Measurements from ENCODE around the gene PDE4D. TPM values are rescaled to one million over a fixed set of nuclear protein-coding genes. Genes with fewer than 3 reads are reported as not detected.

The PDE4D gene
- total and polyA plus RNA-seq, 2 donors = 21.2 to 30.3 TPM

GRCh38 chr5:59341760-59342159, 551.8 kb downstream of the PDE4D start:
- H3K4me1 ChIP-seq (ENCODE audit: control insufficient read depth in 2 of 2, insufficient read depth in 2 of 2, low read length in 2 of 2) = peaks cover 0 to 3% of the 10 kb centered on the region in 2 donors
- no peak overlapping the region for H3K27ac ChIP-seq (ENCODE audit: low read depth in 1 of 2, low read length in 1 of 2)
- 99% methylated on average over 4 of the region's 4 CpGs for WGBS
- H3K36me3 ChIP-seq (ENCODE audit: control insufficient read depth in 2 of 2, insufficient read depth in 2 of 2, low read length in 1 of 2) = no peaks in the 10 kb centered on the region
- no peak overlapping the region for H3K4me3 ChIP-seq (ENCODE audit: low read length in 2 of 2)
- H3K9me3 ChIP-seq (ENCODE audit: control insufficient read depth in 2 of 2, insufficient read depth in 1 of 2, low read length in 1 of 2) = no peaks in the 10 kb centered on the region
- H3K27me3 ChIP-seq (ENCODE audit: control insufficient read depth in 2 of 2, insufficient read depth in 1 of 2, low read length in 1 of 2) = no peaks in the 10 kb centered on the region
- DNase-seq (ENCODE audit: low read depth in 6 of 9, low spot score in 9 of 9) = no peak

GRCh38 chr5:59341155-59341554, 552.4 kb downstream of the PDE4D start:
- Histone ChIP-seq H3K27me3 (ENCODE audit: control insufficient read depth in 2 of 2, insufficient read depth in 1 of 2, low read length in 1 of 2) (no peaks in the 10 kb centered on the region), H3K4me3 (ENCODE audit: low read length in 2 of 2) (no peak overlapping the region), H3K4me1 (ENCODE audit: control insufficient read depth in 2 of 2, insufficient read depth in 2 of 2, low read length in 2 of 2) (peaks cover 0 to 3% of the 10 kb centered on the region in 2 donors), H3K9me3 (ENCODE audit: control insufficient read depth in 2 of 2, insufficient read depth in 1 of 2, low read length in 1 of 2) (no peaks in the 10 kb centered on the region), H3K36me3 (ENCODE audit: control insufficient read depth in 2 of 2, insufficient read depth in 2 of 2, low read length in 1 of 2) (no peaks in the 10 kb centered on the region), H3K27ac (ENCODE audit: low read depth in 1 of 2, low read length in 1 of 2) (no peak overlapping the region)
- 95% methylated on average over 2 of the region's 2 CpGs for WGBS
- DNase-seq (ENCODE audit: low read depth in 6 of 9, low spot score in 9 of 9) = no peak

GRCh38 chr5:59340637-59341036, 552.9 kb downstream of the PDE4D start:
- Histone ChIP-seq H3K27me3 (ENCODE audit: control insufficient read depth in 2 of 2, insufficient read depth in 1 of 2, low read length in 1 of 2) (no peaks in the 10 kb centered on the region), H3K4me1 (ENCODE audit: control insufficient read depth in 2 of 2, insufficient read depth in 2 of 2, low read length in 2 of 2) (peaks cover 0 to 3% of the 10 kb centered on the region in 2 donors), H3K9me3 (ENCODE audit: control insufficient read depth in 2 of 2, insufficient read depth in 1 of 2, low read length in 1 of 2) (no peaks in the 10 kb centered on the region), H3K27ac (ENCODE audit: low read depth in 1 of 2, low read length in 1 of 2) (no peak overlapping the region), H3K36me3 (ENCODE audit: control insufficient read depth in 2 of 2, insufficient read depth in 2 of 2, low read length in 1 of 2) (no peaks in the 10 kb centered on the region), H3K4me3 (ENCODE audit: low read length in 2 of 2) (no peak overlapping the region)
- WGBS = 42% methylated on average over 1 of the region's 1 CpG
- no peak for DNase-seq (ENCODE audit: low read depth in 6 of 9, low spot score in 9 of 9)

- H3K4me1 ChIP-seq (ENCODE audit: control insufficient read depth in 2 of 2, insufficient read depth in 2 of 2, low read length in 2 of 2) = peaks cover 0 to 3% of the 10 kb centered on the region in 2 donors
- H3K27ac ChIP-seq (ENCODE audit: low read depth in 1 of 2, low read length in 1 of 2) = no peak overlapping the region
- no peak for DNase-seq (ENCODE audit: low read depth in 6 of 9, low spot score in 9 of 9)
- 72% methylated on average over 8 of the region's 8 CpGs for WGBS
- H3K4me3 ChIP-seq (ENCODE audit: low read length in 2 of 2) = no peak overlapping the region
- H3K9me3 ChIP-seq (ENCODE audit: control insufficient read depth in 2 of 2, insufficient read depth in 1 of 2, low read length in 1 of 2) = no peaks in the 10 kb centered on the region
- no peaks in the 10 kb centered on the region for H3K36me3 ChIP-seq (ENCODE audit: control insufficient read depth in 2 of 2, insufficient read depth in 2 of 2, low read length in 1 of 2)
- no peaks in the 10 kb centered on the region for H3K27me3 ChIP-seq (ENCODE audit: control insufficient read depth in 2 of 2, insufficient read depth in 1 of 2, low read length in 1 of 2)
Observed at GRCh38 chr5:59337240-59337639, 556.3 kb downstream of the PDE4D start.

GRCh38 chr5:59335544-59335943, 558.0 kb downstream of the PDE4D start:
- no peaks in the 10 kb centered on the region for H3K36me3 ChIP-seq (ENCODE audit: control insufficient read depth in 2 of 2, insufficient read depth in 2 of 2, low read length in 1 of 2)
- 98% methylated on average over 1 of the region's 1 CpG for WGBS
- DNase-seq (ENCODE audit: low read depth in 6 of 9, low spot score in 9 of 9) = no peak
- no peaks in the 10 kb centered on the region for H3K4me1 ChIP-seq (ENCODE audit: control insufficient read depth in 2 of 2, insufficient read depth in 2 of 2, low read length in 2 of 2)
- H3K27ac ChIP-seq (ENCODE audit: low read depth in 1 of 2, low read length in 1 of 2) = no peak overlapping the region
- no peaks in the 10 kb centered on the region for H3K27me3 ChIP-seq (ENCODE audit: control insufficient read depth in 2 of 2, insufficient read depth in 1 of 2, low read length in 1 of 2)
- H3K9me3 ChIP-seq (ENCODE audit: control insufficient read depth in 2 of 2, insufficient read depth in 1 of 2, low read length in 1 of 2) = no peaks in the 10 kb centered on the region
- no peak overlapping the region for H3K4me3 ChIP-seq (ENCODE audit: low read length in 2 of 2)

GRCh38 chr5:59333416-59333815, 560.1 kb downstream of the PDE4D start:
- Histone ChIP-seq H3K9me3 (ENCODE audit: control insufficient read depth in 2 of 2, insufficient read depth in 1 of 2, low read length in 1 of 2) (no peaks in the 10 kb centered on the region), H3K27me3 (ENCODE audit: control insufficient read depth in 2 of 2, insufficient read depth in 1 of 2, low read length in 1 of 2) (no peaks in the 10 kb centered on the region), H3K4me3 (ENCODE audit: low read length in 2 of 2) (no peak overlapping the region), H3K36me3 (ENCODE audit: control insufficient read depth in 2 of 2, insufficient read depth in 2 of 2, low read length in 1 of 2) (no peaks in the 10 kb centered on the region), H3K4me1 (ENCODE audit: control insufficient read depth in 2 of 2, insufficient read depth in 2 of 2, low read length in 2 of 2) (peaks cover 0 to 3% of the 10 kb centered on the region in 2 donors), H3K27ac (ENCODE audit: low read depth in 1 of 2, low read length in 1 of 2) (no peak overlapping the region)
- DNase-seq (ENCODE audit: low read depth in 6 of 9, low spot score in 9 of 9) = no peak

GRCh38 chr5:59332236-59332973, 561.1 kb downstream of the PDE4D start:
- no peaks in the 10 kb centered on the region for H3K9me3 ChIP-seq (ENCODE audit: control insufficient read depth in 2 of 2, insufficient read depth in 1 of 2, low read length in 1 of 2)
- peaks cover 0 to 3% of the 10 kb centered on the region in 2 donors for H3K4me1 ChIP-seq (ENCODE audit: control insufficient read depth in 2 of 2, insufficient read depth in 2 of 2, low read length in 2 of 2)
- WGBS = 89% methylated on average over 2 of the region's 2 CpGs
- H3K27ac ChIP-seq (ENCODE audit: low read depth in 1 of 2, low read length in 1 of 2) = no peak overlapping the region
- no peak overlapping the region for H3K4me3 ChIP-seq (ENCODE audit: low read length in 2 of 2)
- no peaks in the 10 kb centered on the region for H3K36me3 ChIP-seq (ENCODE audit: control insufficient read depth in 2 of 2, insufficient read depth in 2 of 2, low read length in 1 of 2)
- no peak for DNase-seq (ENCODE audit: low read depth in 6 of 9, low spot score in 9 of 9)
- H3K27me3 ChIP-seq (ENCODE audit: control insufficient read depth in 2 of 2, insufficient read depth in 1 of 2, low read length in 1 of 2) = no peaks in the 10 kb centered on the region

GRCh38 chr5:59330680-59331079, 562.8 kb downstream of the PDE4D start:
- Histone ChIP-seq H3K36me3 (ENCODE audit: control insufficient read depth in 2 of 2, insufficient read depth in 2 of 2, low read length in 1 of 2) (no peaks in the 10 kb centered on the region), H3K4me3 (ENCODE audit: low read length in 2 of 2) (no peak overlapping the region), H3K9me3 (ENCODE audit: control insufficient read depth in 2 of 2, insufficient read depth in 1 of 2, low read length in 1 of 2) (no peaks in the 10 kb centered on the region), H3K27ac (ENCODE audit: low read depth in 1 of 2, low read length in 1 of 2) (no peak overlapping the region), H3K27me3 (ENCODE audit: control insufficient read depth in 2 of 2, insufficient read depth in 1 of 2, low read length in 1 of 2) (no peaks in the 10 kb centered on the region), H3K4me1 (ENCODE audit: control insufficient read depth in 2 of 2, insufficient read depth in 2 of 2, low read length in 2 of 2) (peaks cover 0 to 3% of the 10 kb centered on the region in 2 donors)
- DNase-seq (ENCODE audit: low read depth in 6 of 9, low spot score in 9 of 9) = no peak
- whole genome bisulfite sequencing = 97% methylated on average over 9 of the region's 9 CpGs

- Histone ChIP-seq H3K4me3 (ENCODE audit: low read length in 2 of 2) (no peak overlapping the region), H3K4me1 (ENCODE audit: control insufficient read depth in 2 of 2, insufficient read depth in 2 of 2, low read length in 2 of 2) (peaks cover 0 to 3% of the 10 kb centered on the region in 2 donors), H3K36me3 (ENCODE audit: control insufficient read depth in 2 of 2, insufficient read depth in 2 of 2, low read length in 1 of 2) (no peaks in the 10 kb centered on the region), H3K27ac (ENCODE audit: low read depth in 1 of 2, low read length in 1 of 2) (no peak overlapping the region), H3K9me3 (ENCODE audit: control insufficient read depth in 2 of 2, insufficient read depth in 1 of 2, low read length in 1 of 2) (no peaks in the 10 kb centered on the region), H3K27me3 (ENCODE audit: control insufficient read depth in 2 of 2, insufficient read depth in 1 of 2, low read length in 1 of 2) (no peaks in the 10 kb centered on the region)
- no peak for DNase-seq (ENCODE audit: low read depth in 6 of 9, low spot score in 9 of 9)
- 92% methylated on average over 6 of the region's 6 CpGs for WGBS
Observed at GRCh38 chr5:59328709-59329296, 564.7 kb downstream of the PDE4D start.
